HG02840 (cell line): ENCODE data around the gene KIF23.
"Not testable (repeated sequence)": the region's sequence is repeated elsewhere in the genome, so short reads cannot be mapped to it uniquely, and the experiment has no call there.

Experiments used
- ATAC-seq: cut with Tn5 transposase; IDR thresholded peaks from one replicate; pipeline ENCODE4 v1.9.1; 2021; ENCODE audit warnings: mild to moderate bottlenecking, moderate library complexity, moderate number of reproducible peaks; ENCODE audit not compliant: unreplicated experiment, low FRiP score

KIF23 gene

GRCh38 chr15:69424748-69425413 lies 10.7 kb downstream of the KIF23 start:
- no peak for ATAC-seq

GRCh38 chr15:69433831-69434230 lies 19.7 kb downstream of the KIF23 start:
- ATAC-seq: no peak

- ATAC-seq: no peak
Measured at GRCh38 chr15:69434238-69434637, 20.1 kb downstream of the KIF23 start.

- no peak for ATAC-seq
Measured at GRCh38 chr15:69434679-69435078, 20.5 kb downstream of the KIF23 start.

- no peak for ATAC-seq
Measured at GRCh38 chr15:69435985-69436384, 21.8 kb downstream of the KIF23 start.

GRCh38 chr15:69436951-69437350 lies 22.8 kb downstream of the KIF23 start:
- ATAC-seq: no peak

- ATAC-seq: no peak
Measured at GRCh38 chr15:69439623-69440022, 25.5 kb downstream of the KIF23 start.

GRCh38 chr15:69443032-69443611 lies 29.0 kb downstream of the KIF23 start:
- no peak for ATAC-seq

- ATAC-seq: no peak
Measured at GRCh38 chr15:69444686-69445085, 30.5 kb downstream of the KIF23 start.

GRCh38 chr15:69446953-69447352 lies 32.8 kb downstream of the KIF23 start:
- no peak for ATAC-seq

GRCh38 chr15:69450221-69450620 lies 36.1 kb downstream of the KIF23 start:
- ATAC-seq: not testable (repeated sequence)

- no peak for ATAC-seq
Measured at GRCh38 chr15:69450968-69451695, 37.0 kb downstream of the KIF23 start.

GRCh38 chr15:69451951-69452691 lies 38.0 kb downstream of the KIF23 start:
- peak; percentile 40 for ATAC-seq

GRCh38 chr15:69452692-69453521 lies 38.8 kb downstream of the KIF23 start, which contains the start of gene RPLP1:
TSS of gene RPLP1 (plus strand) at chr15:69452818. CDS start at chr15:69452949, 131 bp downstream.
- ATAC-seq: peak; percentile 83

GRCh38 chr15:69454953-69455352 lies 40.8 kb downstream of the KIF23 start:
- ATAC-seq: no peak

GRCh38 chr15:69456208-69457166 lies 42.3 kb downstream of the KIF23 start:
- no peak for ATAC-seq

- no peak for ATAC-seq
Measured at GRCh38 chr15:69457304-69458280, 43.4 kb downstream of the KIF23 start.

GRCh38 chr15:69459066-69459465 lies 44.9 kb downstream of the KIF23 start:
- ATAC-seq: no peak
